A172 (cell line): Measurements from ENCODE around the gene RNFT2. TPM values are rescaled to one million over a fixed set of nuclear protein-coding genes. Genes with fewer than 3 reads are reported as not detected.
A peak's percentile ranks its signal among the peaks of the same experiment; 100 is the strongest.
"Not testable (repeated sequence)": the region's sequence is repeated elsewhere in the genome, so short reads cannot be mapped to it uniquely, and the experiment has no call there.

Experiments
- DNase-seq: peaks from one replicate; pipeline ENCODE4 v3.0.0-alpha.2; 2015; ENCODE audit warnings: low spot score
- total RNA-seq: library from RNA; depleted of rRNA; stranded (reverse); fragments of >200 nt; shearing (Covaris generic); gene quantifications from 2 replicates; pipeline ENCODE4 v1.2.3, GENCODE V29; 2014

Gene RNFT2
- total RNA-seq, 1 experiment from 2014 or later, result 23.0 TPM

GRCh38 chr12:116792403-116792802 lies 54.3 kb downstream of the RNFT2 start:
- DNase-seq, result no peak

- DNase-seq, result no peak
These were observed 56.6 kb downstream of the RNFT2 start for GRCh38 chr12:116794725-116795124.

GRCh38 chr12:116797885-116798284 lies 59.8 kb downstream of the RNFT2 start:
- no peak for DNase-seq

GRCh38 chr12:116798719-116799118 lies 60.6 kb downstream of the RNFT2 start:
- DNase-seq, result no peak

- DNase-seq, result no peak
These were observed 61.8 kb downstream of the RNFT2 start for GRCh38 chr12:116799955-116800354.

- no peak for DNase-seq
These were observed 62.8 kb downstream of the RNFT2 start for GRCh38 chr12:116800918-116801317.

- DNase-seq, result no peak
These were observed 63.9 kb downstream of the RNFT2 start for GRCh38 chr12:116802018-116802417.

- DNase-seq, result no peak
These were observed 65.1 kb downstream of the RNFT2 start for GRCh38 chr12:116803013-116803736.

- no peak for DNase-seq
These were observed 65.9 kb downstream of the RNFT2 start for GRCh38 chr12:116804051-116804450.

GRCh38 chr12:116806845-116807440 lies 68.8 kb downstream of the RNFT2 start:
- no peak for DNase-seq

GRCh38 chr12:116807546-116807945 lies 69.4 kb downstream of the RNFT2 start:
- no peak for DNase-seq

- no peak for DNase-seq
These were observed 70.3 kb downstream of the RNFT2 start for GRCh38 chr12:116808113-116809105.

- DNase-seq, result no peak
These were observed 74.1 kb downstream of the RNFT2 start for GRCh38 chr12:116812238-116812637.

GRCh38 chr12:116813271-116814041 lies 75.3 kb downstream of the RNFT2 start:
- DNase-seq, result peak; percentile 63

GRCh38 chr12:116814766-116815165 lies 76.7 kb downstream of the RNFT2 start:
- not testable (repeated sequence) for DNase-seq

- DNase-seq, result peak; percentile 13
These were observed 80.3 kb downstream of the RNFT2 start for GRCh38 chr12:116818341-116818856.

- peak; percentile 84 for DNase-seq
These were observed 81.1 kb downstream of the RNFT2 start for GRCh38 chr12:116818948-116819832.

GRCh38 chr12:116820064-116820656 lies 82.0 kb downstream of the RNFT2 start:
- DNase-seq, result peak; percentile 8

- DNase-seq, result no peak
These were observed 83.2 kb downstream of the RNFT2 start for GRCh38 chr12:116821291-116821690.

- DNase-seq, result no peak
These were observed 89.3 kb downstream of the RNFT2 start for GRCh38 chr12:116827432-116827831.
